SK-N-SH (cell line): ENCODE results near the gene GIT2. TPM values are rescaled to one million over a fixed set of nuclear protein-coding genes. Genes with fewer than 3 reads are reported as not detected.
"Not testable (repeated sequence)": the region's sequence is repeated elsewhere in the genome, so short reads cannot be mapped to it uniquely, and the experiment has no call there.

Experiments
- CTCF ChIA-PET: fragments of 300-600, 350-600 bp; formaldehyde crosslinking; extraction: SDS; loops from one replicate; lab custom pipeline; 2021; lab: Yijun Ruan, JAX
- POLR2A ChIA-PET: fragments of 350-600 bp; sonication (Branson Sonifier 250); formaldehyde crosslinking; extraction: SDS; loops from one replicate; lab custom pipeline; 2020; ENCODE audit warnings: antibody characterized with exemption, inconsistent platforms; lab: Yijun Ruan, JAX
- DNase-seq: peaks from one replicate; pipeline ENCODE4 v3.0.0; 2012
- H2AFZ ChIP-seq: fragments of 200-600 bp; sonication (generic); 2 replicates; pipeline ENCODE4 v1.8.1; 2016; ENCODE audit warnings: antibody characterized with exemption, mild to moderate bottlenecking, low read depth
- H3F3A ChIP-seq: fragments of 200-600 bp; sonication (generic); replicated peaks from 2 replicates; pipeline ENCODE3; 2016; ENCODE audit warnings: antibody characterized with exemption, mild to moderate bottlenecking; ENCODE audit not compliant: insufficient read depth
- H3K27ac ChIP-seq, 2 experiments: fragments of 200-500 bp in 1 of 2; fragments of 200-600 bp in 1 of 2; sonication (Bioruptor generic) in 1 of 2; sonication (generic), shearing (Covaris generic) in 1 of 2; 2 replicates each; pipeline versions ENCODE4 v1.5.1 to v1.6.1; 2014 to 2016; ENCODE audit warnings: low read depth in 2 of 2, inconsistent platforms in 1 of 2, low read length in 1 of 2, mild to moderate bottlenecking in 1 of 2, mixed read lengths in 1 of 2
- H3K27me3 ChIP-seq: fragments of 200-600 bp; sonication (generic), shearing (Covaris generic); 2 replicates; pipeline ENCODE4 v1.6.1; 2016; ENCODE audit warnings: mixed run types; ENCODE audit not compliant: insufficient read depth
- H3K36me3 ChIP-seq, 2 experiments: fragments of 200-500 bp in 1 of 2; fragments of 200-600 bp in 1 of 2; sonication (Bioruptor generic) in 1 of 2; sonication (generic) in 1 of 2; replicated peaks in 1 of 2; 2 replicates each; pipeline versions ENCODE3 to v1.5.1; 2014 to 2016; ENCODE audit warnings: low read length in 1 of 2, mild to moderate bottlenecking in 1 of 2; ENCODE audit not compliant: insufficient read depth in 2 of 2, control insufficient read depth in 1 of 2
- H3K4me1 ChIP-seq, 2 experiments: fragments of 200-500 bp in 1 of 2; fragments of 200-600 bp in 1 of 2; sonication (Bioruptor generic) in 1 of 2; sonication (generic), shearing (Covaris generic) in 1 of 2; 2 replicates each; pipeline versions ENCODE4 v1.5.1 to v1.6.1; 2014 to 2016; ENCODE audit warnings: low read depth in 1 of 2, low read length in 1 of 2, mixed run types in 1 of 2; ENCODE audit not compliant: insufficient read depth in 2 of 2, control insufficient read depth in 1 of 2
- H3K4me2 ChIP-seq: fragments of 200-600 bp; sonication (generic), shearing (Covaris generic); 2 replicates; pipeline ENCODE4 v1.6.1; 2017; ENCODE audit warnings: mixed run types
- H3K4me3 ChIP-seq, 2 experiments: fragments of 200-500 bp in 1 of 2; fragments of 200-600 bp in 1 of 2; sonication (Bioruptor generic) in 1 of 2; sonication (generic), shearing (Covaris generic) in 1 of 2; 2 replicates each; pipeline versions ENCODE4 v1.5.1 to v1.8.1; 2014 to 2016; ENCODE audit warnings: low read depth in 2 of 2, inconsistent platforms in 1 of 2, low read length in 1 of 2, mild to moderate bottlenecking in 1 of 2, mixed read lengths in 1 of 2, moderate library complexity in 1 of 2
- H3K79me2 ChIP-seq: fragments of 200-600 bp; sonication (generic); 2 replicates; pipeline ENCODE4 v1.8.1; 2017; ENCODE audit warnings: mild to moderate bottlenecking; ENCODE audit not compliant: insufficient read depth
- H3K9ac ChIP-seq: fragments of 200-600 bp; sonication (generic); 2 replicates; pipeline ENCODE4 v1.6.1; 2017; ENCODE audit warnings: mixed run types
- H3K9me2 ChIP-seq: fragments of 200-600 bp; sonication (generic); 2 replicates; pipeline ENCODE4 v1.6.1; 2017; ENCODE audit warnings: mixed run types
- H3K9me3 ChIP-seq: fragments of 200-600 bp; sonication (generic); 2 replicates; pipeline ENCODE4 v1.6.1; 2017; ENCODE audit warnings: mixed run types, mild to moderate bottlenecking, moderate library complexity
- H4K20me1 ChIP-seq: fragments of 200-600 bp; sonication (generic); 2 replicates; pipeline ENCODE4 v1.6.1; 2017; ENCODE audit warnings: mild to moderate bottlenecking, mixed run types; ENCODE audit not compliant: insufficient read depth
- CHD2 ChIP-seq: fragments of 150-350 bp; IDR thresholded peaks from 2 replicates; pipeline ENCODE4 v1.6.1; 2018; ENCODE audit warnings: low read length; ENCODE audit not compliant: partially characterized antibody
- CTCF ChIP-seq: fragments of 200-600 bp; sonication (generic); IDR thresholded peaks from 2 replicates; pipeline ENCODE4 v1.6.1; 2017; ENCODE audit warnings: antibody characterized with exemption, mild to moderate bottlenecking, moderate library complexity
- ELF1 ChIP-seq: IDR thresholded peaks from 2 replicates; pipeline ENCODE4 v1.4.0; 2012
- EP300 ChIP-seq, 2 experiments: IDR thresholded peaks; 2 replicates each; pipeline versions ENCODE4 v1.4.0 to v1.6.1; 2012; ENCODE audit warnings: borderline replicate concordance in 1 of 2, low read depth in 1 of 2, low read length in 1 of 2
- EZH2phosphoT487 ChIP-seq: fragments of 200-600 bp; sonication (generic); IDR thresholded peaks from 2 replicates; pipeline ENCODE4 v1.6.1; 2017; ENCODE audit warnings: low read depth, mixed run types, mild to moderate bottlenecking, antibody characterized with exemption, moderate library complexity, borderline replicate concordance
- IRF3 ChIP-seq: fragments of 150-350 bp; IDR thresholded peaks from 2 replicates; pipeline ENCODE4 v1.6.1; 2016; ENCODE audit warnings: mild to moderate bottlenecking, low read depth, low read length
- MAX ChIP-seq: IDR thresholded peaks from 2 replicates; pipeline ENCODE4 v1.4.0; 2012; ENCODE audit warnings: low read depth
- MXI1 ChIP-seq: IDR thresholded peaks from 2 replicates; pipeline ENCODE4 v1.6.1; 2012; ENCODE audit warnings: mild to moderate bottlenecking, low read depth, low read length, improper control_type of control experiment
- NFIC ChIP-seq: IDR thresholded peaks from 2 replicates; pipeline ENCODE4 v1.4.0; 2012; ENCODE audit warnings: borderline replicate concordance
- POLR2AphosphoS5 ChIP-seq: IDR thresholded peaks from 2 replicates; pipeline ENCODE4 v1.6.1; 2012; ENCODE audit warnings: low read depth, low read length
- RAD21 ChIP-seq: IDR thresholded peaks from 2 replicates; pipeline ENCODE4 v1.6.1; 2012; ENCODE audit warnings: mild to moderate bottlenecking, low read length
- RCOR1 ChIP-seq: fragments of 150-350 bp; IDR thresholded peaks from 2 replicates; pipeline ENCODE4 v1.6.1; 2017; ENCODE audit warnings: antibody characterized with exemption, low read length
- SMC3 ChIP-seq: IDR thresholded peaks from 2 replicates; pipeline ENCODE4 v1.6.1; 2012; ENCODE audit warnings: low read depth, low read length, improper control_type of control experiment
- TAF1 ChIP-seq: IDR thresholded peaks from 2 replicates; pipeline ENCODE4 v1.6.1; 2012; ENCODE audit warnings: low read depth, mild to moderate bottlenecking, low read length, moderate library complexity, borderline replicate concordance
- TCF12 ChIP-seq: IDR thresholded peaks from 2 replicates; pipeline ENCODE4 v1.4.0; 2012
- TEAD4 ChIP-seq: IDR thresholded peaks from 2 replicates; pipeline ENCODE4 v1.4.0; 2012; ENCODE audit warnings: mild to moderate bottlenecking, borderline replicate concordance; ENCODE audit not compliant: insufficient read depth
- USF1 ChIP-seq: IDR thresholded peaks from 2 replicates; pipeline ENCODE4 v1.4.0; 2012; ENCODE audit warnings: low read depth, borderline replicate concordance
- USF2 ChIP-seq: fragments of 150-350 bp; IDR thresholded peaks from 2 replicates; pipeline ENCODE4 v1.6.1; 2017; ENCODE audit warnings: antibody characterized with exemption, low read length, low read depth, borderline replicate concordance
- WGBS: methylation state at CpG from one replicate; pipeline ENCODE4 v1.1.6; 2017; ENCODE audit warnings: low lambda C conversion rate; 5-methylcytosine and 5-hydroxymethylcytosine counted together
- polyA plus RNA-seq, 3 experiments: library from polyadenylated mRNA; depleted of rRNA; stranded (reverse); fragments of >200 nt; gene quantifications; 2 replicates each; pipeline ENCODE4 v1.2.3, GENCODE V29; 2012

The GIT2 gene
- polyA plus RNA-seq, 1 of the 3 experiments (the other 2 are of a cell fraction): 21.2 TPM

GRCh38 chr12:109987615-109988014 is 8.6 kb downstream of the GIT2 start (continued):
- TF ChIP-seq USF2 (no peak), USF1 (no peak), ELF1 (no peak), SMC3 (no peak), MAX (no peak), POLR2AphosphoS5 (no peak), CTCF (no peak), EZH2phosphoT487 (no peak), CHD2 (no peak), TCF12 (no peak)

- 98% methylated on average over 16 of the region's 16 CpGs for WGBS
- H2AFZ ChIP-seq, H3K4me2 ChIP-seq, POLR2A ChIA-PET, H3K9me3 ChIP-seq, H3K27ac ChIP-seq, H3K9ac ChIP-seq, H3K27me3 ChIP-seq, H3K4me3 ChIP-seq, H3K9me2 ChIP-seq, DNase-seq, CTCF ChIA-PET, H3K4me1 ChIP-seq, H4K20me1 ChIP-seq: not testable (repeated sequence)
- peaks cover 13% of the 10 kb centered on the region for H3F3A ChIP-seq
- peaks cover 17% of the 10 kb centered on the region; the same call in 1 of the 2 replicates for H3K79me2 ChIP-seq
- H3K36me3 ChIP-seq: peaks cover 49 to 63% of the 10 kb centered on the region in 2 experiments
Measured at GRCh38 chr12:109986236-109986635, 9.9 kb downstream of the GIT2 start.

- Histone ChIP-seq H3K27me3 (no peaks in the 10 kb centered on the region), H3K4me3 (no peak overlapping the region), H4K20me1 (no peaks in the 10 kb centered on the region), H3K9ac (no peak overlapping the region), H3K4me1 (no peaks in the 10 kb centered on the region), H3F3A (peaks cover 13% of the 10 kb centered on the region), H3K9me2 (no peaks in the 10 kb centered on the region), H3K9me3 (peaks cover 4% of the 10 kb centered on the region; the same call in 1 of the 2 replicates), H2AFZ (no peak overlapping the region), H3K36me3 (peaks cover 53 to 63% of the 10 kb centered on the region in 2 experiments), H3K27ac (peak overlapping the region in 1 of 2 experiments; percentile 44; a peak in 1 of 4 replicates), H3K4me2 (no peak overlapping the region), H3K79me2 (peaks cover 7% of the 10 kb centered on the region; the same call in 1 of the 2 replicates)
- TF ChIP-seq RCOR1 (no peak), TEAD4 (no peak), CTCF (no peak), NFIC (no peak), TAF1 (no peak), EP300 (IDR thresholded peaks at IDR 0.05; ENCODE audit: borderline replicate concordance in 1 of 2, low read depth in 1 of 2, low read length in 1 of 2) (no peak), MXI1 (no peak), RAD21 (no peak), IRF3 (no peak)
- 96% methylated on average over 8 of the region's 8 CpGs for WGBS
- DNase-seq: no peak
- ChIA-PET CTCF (no interaction called here), POLR2A (no interaction called here)
Measured at GRCh38 chr12:109983432-109984142, 12.6 kb downstream of the GIT2 start.
